ENCODE data around the gene PEAR1.

- TF ChIP-seq CTCF (IDR thresholded peaks at IDR 0.05 in 4 of 5, conservative IDR thresholded peaks at IDR 0.05 in 1 of 5), result no peak
- TF ChIP-seq POLR2A (IDR thresholded peaks at IDR 0.05), result no peak
Measured at GRCh38 chr1:156880473-156880872, 13.0 kb upstream of the PEAR1 start.
